ENCODE results near the gene WDR73.
A peak's percentile ranks its signal among the peaks of the same experiment; 100 is the strongest.

The WDR73 gene

DNA sequence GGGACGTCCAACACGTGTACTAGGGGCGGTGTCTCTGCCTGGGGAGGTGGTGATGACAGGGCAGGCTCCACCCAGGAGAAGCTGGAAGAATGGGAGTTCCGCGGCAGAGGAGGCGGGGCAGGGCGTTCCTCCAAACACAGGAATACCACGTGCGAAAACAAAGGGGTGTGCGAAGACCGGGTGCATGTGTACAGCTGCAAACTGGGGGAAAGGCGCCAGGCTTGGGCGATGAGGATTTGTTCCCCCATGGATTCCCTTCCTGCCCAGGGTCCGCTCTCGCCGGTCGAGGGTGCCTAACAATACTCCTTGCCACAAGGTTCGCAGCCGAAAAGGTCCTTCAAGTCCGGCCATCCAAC, 53.8 kb downstream of the WDR73 start:
- DNase-seq (ENCODE audit: low read depth, low spot score): peak; percentile 88
- TF ChIP-seq, protein P1, sequence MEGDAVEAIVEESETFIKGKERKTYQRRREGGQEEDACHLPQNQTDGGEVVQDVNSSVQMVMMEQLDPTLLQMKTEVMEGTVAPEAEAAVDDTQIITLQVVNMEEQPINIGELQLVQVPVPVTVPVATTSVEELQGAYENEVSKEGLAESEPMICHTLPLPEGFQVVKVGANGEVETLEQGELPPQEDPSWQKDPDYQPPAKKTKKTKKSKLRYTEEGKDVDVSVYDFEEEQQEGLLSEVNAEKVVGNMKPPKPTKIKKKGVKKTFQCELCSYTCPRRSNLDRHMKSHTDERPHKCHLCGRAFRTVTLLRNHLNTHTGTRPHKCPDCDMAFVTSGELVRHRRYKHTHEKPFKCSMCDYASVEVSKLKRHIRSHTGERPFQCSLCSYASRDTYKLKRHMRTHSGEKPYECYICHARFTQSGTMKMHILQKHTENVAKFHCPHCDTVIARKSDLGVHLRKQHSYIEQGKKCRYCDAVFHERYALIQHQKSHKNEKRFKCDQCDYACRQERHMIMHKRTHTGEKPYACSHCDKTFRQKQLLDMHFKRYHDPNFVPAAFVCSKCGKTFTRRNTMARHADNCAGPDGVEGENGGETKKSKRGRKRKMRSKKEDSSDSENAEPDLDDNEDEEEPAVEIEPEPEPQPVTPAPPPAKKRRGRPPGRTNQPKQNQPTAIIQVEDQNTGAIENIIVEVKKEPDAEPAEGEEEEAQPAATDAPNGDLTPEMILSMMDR (IDR thresholded peaks at IDR 0.05; ENCODE audit: low read depth, low read length): no peak
- in situ Hi-C loops (cut with HindIII; ENCODE audit: low sequenced_read_pairs): no loop called here
- H3K4me3 ChIP-seq (ENCODE audit: low read depth, low read length): peak overlapping the region; percentile 63

GRCh38 chr15:84599906-84600305, 54.2 kb downstream of the WDR73 start:
- DNase-seq (ENCODE audit: low read depth, low spot score): no peak
- TF ChIP-seq, protein P1 (IDR thresholded peaks at IDR 0.05; ENCODE audit: low read depth, low read length): no peak
- peak overlapping the region; percentile 63 for H3K4me3 ChIP-seq (ENCODE audit: low read depth, low read length)
- in situ Hi-C loops (cut with HindIII; ENCODE audit: low sequenced_read_pairs): no loop called here

DNA sequence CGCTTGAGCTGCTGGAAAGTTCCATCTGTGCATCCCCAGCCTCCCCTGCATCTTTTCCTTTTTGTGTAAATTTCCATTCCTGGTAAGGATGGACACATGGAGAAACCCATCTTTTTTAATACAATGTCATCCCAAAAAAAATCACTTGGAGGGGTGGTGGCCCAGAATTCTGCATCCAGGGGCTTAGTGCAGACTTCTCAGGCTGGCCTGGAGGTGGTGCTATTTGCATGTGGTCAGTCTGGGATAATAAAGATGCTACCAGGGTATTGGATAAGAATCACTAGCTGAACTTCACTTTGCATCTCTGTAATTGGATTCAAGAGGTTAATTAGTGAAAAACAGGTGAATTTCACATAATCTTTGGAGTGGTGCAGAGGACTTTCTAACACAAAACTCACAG, 55.1 kb downstream of the WDR73 start:
- TF ChIP-seq, protein P1 (IDR thresholded peaks at IDR 0.05; ENCODE audit: low read depth, low read length): peak; percentile 83
- DNase-seq (ENCODE audit: low read depth, low spot score): peak; percentile 56
- no peak overlapping the region for H3K4me3 ChIP-seq (ENCODE audit: low read depth, low read length)
- in situ Hi-C loops (cut with HindIII; ENCODE audit: low sequenced_read_pairs): no loop called here

- in situ Hi-C loops (cut with HindIII; ENCODE audit: low sequenced_read_pairs): no loop called here
- DNase-seq (ENCODE audit: low read depth, low spot score): no peak
- no peak overlapping the region for H3K4me3 ChIP-seq (ENCODE audit: low read depth, low read length)
- TF ChIP-seq, protein P1 (IDR thresholded peaks at IDR 0.05; ENCODE audit: low read depth, low read length): no peak
Observed at GRCh38 chr15:84598250-84598649, 55.8 kb downstream of the WDR73 start.

GRCh38 chr15:84597296-84597695, 56.8 kb downstream of the WDR73 start:
- H3K4me3 ChIP-seq (ENCODE audit: low read depth, low read length): no peak overlapping the region
- DNase-seq (ENCODE audit: low read depth, low spot score): no peak
- in situ Hi-C loops (cut with HindIII; ENCODE audit: low sequenced_read_pairs): no loop called here
- TF ChIP-seq, protein P1 (IDR thresholded peaks at IDR 0.05; ENCODE audit: low read depth, low read length): no peak

DNA sequence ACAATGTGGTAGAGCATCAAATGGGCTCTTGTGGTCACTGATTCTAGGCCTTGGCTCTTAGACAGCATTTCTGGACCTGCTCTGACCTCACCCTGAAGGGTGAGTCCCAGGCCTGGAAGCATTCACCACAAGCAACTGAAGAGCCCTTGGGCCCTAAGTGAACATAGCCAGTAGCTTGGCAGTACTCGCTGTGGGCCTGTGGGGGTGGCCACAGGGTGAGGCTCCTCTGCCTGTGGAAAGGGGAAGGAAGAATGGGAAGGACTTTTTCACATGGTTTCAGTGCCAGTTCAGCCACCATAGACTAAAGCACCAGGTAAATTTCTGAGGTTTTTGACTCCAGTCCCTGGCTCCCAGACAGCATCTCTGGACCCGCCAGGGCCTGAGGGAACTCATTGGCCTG, 58.4 kb downstream of the WDR73 start:
- no peak for DNase-seq (ENCODE audit: low read depth, low spot score)
- no peak overlapping the region for H3K4me3 ChIP-seq (ENCODE audit: low read depth, low read length)
- TF ChIP-seq, protein P1 (IDR thresholded peaks at IDR 0.05; ENCODE audit: low read depth, low read length): no peak
- in situ Hi-C loops (cut with HindIII; ENCODE audit: low sequenced_read_pairs): no loop called here

Measured in astrocyte of the spinal cord (primary cell).